GM12873 (cell line): ENCODE measurements around the gene PTGDR.

Experiments used
- TF ChIP-seq, protein P1 (sequence below): IDR thresholded peaks from 2 replicates; pipeline ENCODE4 v1.5.1; 2012; ENCODE audit warnings: low read depth, mild to moderate bottlenecking, moderate library complexity, low read length, control low read depth; ENCODE audit not compliant: insufficient read depth; ENCODE audit errors: missing control alignments

The PTGDR gene

DNA sequence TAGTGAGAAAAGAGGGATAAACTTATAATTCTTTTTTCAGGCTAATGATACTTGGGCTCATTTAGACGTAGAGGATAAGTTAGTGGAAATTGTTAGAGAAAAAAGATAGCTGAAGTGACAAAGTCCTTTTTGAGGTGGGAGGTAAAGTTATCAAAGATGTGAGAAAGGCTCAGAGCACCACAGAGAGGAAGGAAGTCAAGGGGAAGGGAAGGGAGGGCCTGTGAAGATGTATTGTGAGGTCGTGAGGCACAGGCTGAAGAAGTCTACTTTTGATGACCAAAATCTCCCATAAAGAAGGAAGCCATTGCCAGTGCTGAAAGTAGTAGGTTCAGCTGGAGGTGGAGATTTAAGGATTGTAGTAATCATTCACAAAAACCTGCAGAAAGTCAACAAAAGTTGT is 19.4 kb upstream of the PTGDR start:
- TF ChIP-seq, protein P1, sequence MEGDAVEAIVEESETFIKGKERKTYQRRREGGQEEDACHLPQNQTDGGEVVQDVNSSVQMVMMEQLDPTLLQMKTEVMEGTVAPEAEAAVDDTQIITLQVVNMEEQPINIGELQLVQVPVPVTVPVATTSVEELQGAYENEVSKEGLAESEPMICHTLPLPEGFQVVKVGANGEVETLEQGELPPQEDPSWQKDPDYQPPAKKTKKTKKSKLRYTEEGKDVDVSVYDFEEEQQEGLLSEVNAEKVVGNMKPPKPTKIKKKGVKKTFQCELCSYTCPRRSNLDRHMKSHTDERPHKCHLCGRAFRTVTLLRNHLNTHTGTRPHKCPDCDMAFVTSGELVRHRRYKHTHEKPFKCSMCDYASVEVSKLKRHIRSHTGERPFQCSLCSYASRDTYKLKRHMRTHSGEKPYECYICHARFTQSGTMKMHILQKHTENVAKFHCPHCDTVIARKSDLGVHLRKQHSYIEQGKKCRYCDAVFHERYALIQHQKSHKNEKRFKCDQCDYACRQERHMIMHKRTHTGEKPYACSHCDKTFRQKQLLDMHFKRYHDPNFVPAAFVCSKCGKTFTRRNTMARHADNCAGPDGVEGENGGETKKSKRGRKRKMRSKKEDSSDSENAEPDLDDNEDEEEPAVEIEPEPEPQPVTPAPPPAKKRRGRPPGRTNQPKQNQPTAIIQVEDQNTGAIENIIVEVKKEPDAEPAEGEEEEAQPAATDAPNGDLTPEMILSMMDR: no peak

DNA sequence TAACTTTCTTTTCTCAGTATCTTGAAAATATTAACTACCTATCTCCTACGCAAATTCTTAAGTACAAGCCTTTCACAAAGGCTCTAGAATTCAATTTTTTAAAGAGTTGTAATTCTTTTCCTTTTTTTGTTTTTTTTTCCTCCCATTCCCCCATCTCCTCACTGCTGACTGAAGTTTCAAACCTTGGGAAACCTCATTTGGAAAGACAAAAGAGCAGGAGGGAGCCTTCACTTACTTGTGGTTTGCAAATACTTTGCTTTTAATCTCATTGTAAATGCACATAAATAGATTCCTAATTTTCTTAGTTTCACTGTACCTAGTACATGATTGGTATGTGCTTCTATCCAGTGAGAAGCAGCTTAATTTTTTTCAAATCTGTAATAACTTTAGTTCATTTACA is 15.8 kb upstream of the PTGDR start:
- TF ChIP-seq, protein P1: no peak

DNA sequence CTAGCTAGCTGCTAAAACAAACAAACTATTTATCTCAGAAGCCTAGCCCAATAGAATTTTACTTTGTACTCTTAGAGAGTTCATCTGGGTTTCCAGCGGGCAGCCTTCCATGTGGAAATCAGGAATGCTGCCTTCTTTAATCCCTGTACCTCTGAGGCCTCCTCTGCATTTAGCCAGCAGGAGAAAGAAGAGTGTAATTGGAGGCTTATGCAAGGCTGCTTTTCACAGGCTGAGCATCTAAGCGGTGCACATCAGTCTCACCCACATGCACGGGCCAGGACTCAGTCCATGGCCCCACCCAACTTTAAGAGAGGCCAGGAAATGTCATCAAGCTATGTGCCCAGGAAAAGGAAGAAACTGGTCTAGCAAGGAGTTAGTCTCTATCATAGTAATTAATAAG is 14.0 kb upstream of the PTGDR start:
- TF ChIP-seq, protein P1: no peak

DNA sequence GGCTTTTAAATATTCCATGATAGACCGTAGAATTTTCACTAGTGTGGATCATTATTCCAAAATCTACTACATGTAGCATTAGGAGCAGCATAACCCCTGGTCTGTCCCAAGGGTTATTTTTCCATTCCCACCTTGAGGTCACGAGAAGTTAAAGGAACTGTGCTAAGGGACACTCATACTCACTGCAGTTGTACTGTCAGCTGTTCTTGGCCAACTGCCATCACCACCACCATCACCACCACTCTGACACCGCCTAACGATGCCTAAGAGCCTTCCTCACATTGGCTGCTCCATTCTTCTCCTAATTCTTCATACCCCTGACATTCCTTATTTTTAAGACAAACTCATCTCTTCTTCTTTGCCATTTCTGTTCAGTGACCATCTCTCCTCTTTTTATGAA is 13.4 kb upstream of the PTGDR start:
- TF ChIP-seq, protein P1: no peak

DNA sequence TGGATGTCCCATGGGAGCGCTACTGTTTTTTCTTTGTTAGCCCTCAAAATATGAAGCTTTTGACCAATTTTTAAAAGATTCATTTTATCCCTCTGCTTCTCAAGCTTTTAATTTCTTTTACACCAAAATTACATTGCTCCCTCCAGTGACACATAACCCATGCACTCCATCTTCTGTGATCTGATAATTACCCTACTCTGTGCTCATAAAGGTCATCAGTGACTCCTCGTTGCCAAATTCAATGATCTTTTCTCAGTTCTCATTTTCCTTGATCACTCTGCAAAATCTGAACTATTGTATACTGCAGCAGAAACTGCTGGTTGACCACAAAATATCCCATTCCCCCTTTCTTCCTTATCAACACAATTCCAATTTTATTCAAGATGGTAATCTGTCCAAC is 8.7 kb upstream of the PTGDR start:
- TF ChIP-seq, protein P1: no peak

DNA sequence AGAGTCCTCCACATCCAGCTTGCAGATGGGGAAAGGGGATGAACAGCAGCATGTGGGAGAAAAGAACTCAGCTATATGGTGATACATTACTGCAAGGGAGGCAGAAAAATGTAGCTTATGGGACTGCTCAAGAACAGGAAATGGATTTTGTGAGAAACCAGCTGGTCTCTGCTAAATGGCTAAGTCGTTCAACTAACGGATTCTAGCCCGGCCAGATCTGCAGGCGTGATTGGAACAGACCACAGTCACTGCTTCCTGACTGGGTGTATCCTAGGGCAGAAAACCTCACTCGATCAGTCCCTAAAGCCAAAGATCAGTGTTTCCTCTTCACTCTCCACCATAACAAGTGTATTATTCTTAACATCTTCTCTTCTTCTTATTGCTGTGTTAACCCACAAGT is 8.1 kb upstream of the PTGDR start:
- TF ChIP-seq, protein P1: no peak

DNA sequence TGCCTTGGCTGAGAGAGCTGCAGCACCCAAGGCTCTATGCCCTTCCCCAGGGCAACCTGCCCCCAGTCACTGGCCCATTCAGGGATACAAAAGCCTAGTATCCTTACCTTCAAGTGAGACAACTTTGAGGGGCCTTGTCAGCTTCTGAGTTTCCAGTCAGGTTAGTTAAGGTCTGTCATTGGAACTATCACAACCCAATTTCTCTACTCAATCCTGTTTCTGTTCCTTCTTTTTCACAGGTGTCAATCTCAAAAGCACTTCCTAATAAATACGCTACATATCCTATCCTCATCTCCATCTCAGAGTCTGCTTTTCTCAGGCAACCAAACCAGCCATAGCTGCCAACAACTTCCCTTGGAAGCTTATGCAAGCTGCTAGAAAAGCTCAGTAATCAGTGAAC is 4.9 kb upstream of the PTGDR start:
- TF ChIP-seq, protein P1: no peak
